HepG2 (cell line): ENCODE data around the gene KLF16.

Source experiments
- ELF1 ChIP-seq: sonication (generic); formaldehyde crosslinking; IDR thresholded peaks from 2 replicates; pipeline ENCODE4 v1.4.0; 2020; ENCODE audit warnings: missing genetic modification reagents
- POLR2AphosphoS2 ChIP-seq: IDR thresholded peaks from 2 replicates; pipeline ENCODE4 v1.6.1; 2011; ENCODE audit warnings: low read depth, low read length, improper control_type of control experiment
- TBL1XR1 ChIP-seq: fragments of 150-350 bp; IDR thresholded peaks from 2 replicates; pipeline ENCODE4 v1.6.1; 2014; ENCODE audit warnings: borderline replicate concordance, low read length; ENCODE audit not compliant: partially characterized antibody
- XRCC5 ChIP-seq: fragments of 200-400 bp; formaldehyde crosslinking; optimal IDR thresholded peaks from 2 replicates; pipeline ENCODE3; 2017; ENCODE audit warnings: mild to moderate bottlenecking, low read length
- ZBTB8A ChIP-seq: sonication (generic); formaldehyde crosslinking; IDR thresholded peaks from 2 replicates; pipeline ENCODE4 v1.4.0; 2020; ENCODE audit warnings: mild to moderate bottlenecking, low read depth, missing genetic modification reagents, borderline replicate concordance
- TF ChIP-seq, protein P1 (sequence below): sonication (generic); formaldehyde crosslinking; IDR thresholded peaks from 2 replicates; pipeline ENCODE4 v1.4.0; 2020; ENCODE audit warnings: missing genetic modification reagents

DNA sequence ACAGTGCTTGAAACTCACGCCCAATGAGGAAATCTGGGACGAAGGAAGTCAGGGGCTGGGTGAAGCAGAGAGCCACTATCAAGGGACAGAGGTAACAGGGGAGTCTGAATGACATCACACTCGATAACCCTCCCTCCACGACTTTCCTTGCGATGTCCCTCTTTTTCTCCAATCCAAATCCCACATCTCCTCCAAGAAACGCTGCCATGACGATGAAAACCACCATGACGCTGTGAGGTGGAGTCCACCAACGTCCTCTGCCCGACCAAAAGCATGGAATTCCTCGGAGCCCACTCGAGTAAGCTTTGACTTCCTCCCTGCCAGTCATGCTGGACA lies 16.1 kb downstream of the KLF16 start:
- TF ChIP-seq ZBTB8A (CRISPR knock-in tag) (no peak), TBL1XR1 (no peak), POLR2AphosphoS2 (no peak), ELF1 (no peak), XRCC5 (no peak)
- TF ChIP-seq, protein P1, sequence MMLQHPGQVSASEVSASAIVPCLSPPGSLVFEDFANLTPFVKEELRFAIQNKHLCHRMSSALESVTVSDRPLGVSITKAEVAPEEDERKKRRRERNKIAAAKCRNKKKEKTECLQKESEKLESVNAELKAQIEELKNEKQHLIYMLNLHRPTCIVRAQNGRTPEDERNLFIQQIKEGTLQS (CRISPR knock-in tag), result no peak
